NCI-H446 treated with DMSO at 0.1 percent for 48 hours (cell line): ENCODE measurements around the gene STX1B.
A peak's percentile ranks its signal among the peaks of the same experiment; 100 is the strongest.
"Not testable (repeated sequence)": the region's sequence is repeated elsewhere in the genome, so short reads cannot be mapped to it uniquely, and the experiment has no call there.

Experiments used
- DNase-seq: peaks from one replicate; lab custom pipeline; 2025; lab: John Stamatoyannopoulos, UW

STX1B gene

DNA sequence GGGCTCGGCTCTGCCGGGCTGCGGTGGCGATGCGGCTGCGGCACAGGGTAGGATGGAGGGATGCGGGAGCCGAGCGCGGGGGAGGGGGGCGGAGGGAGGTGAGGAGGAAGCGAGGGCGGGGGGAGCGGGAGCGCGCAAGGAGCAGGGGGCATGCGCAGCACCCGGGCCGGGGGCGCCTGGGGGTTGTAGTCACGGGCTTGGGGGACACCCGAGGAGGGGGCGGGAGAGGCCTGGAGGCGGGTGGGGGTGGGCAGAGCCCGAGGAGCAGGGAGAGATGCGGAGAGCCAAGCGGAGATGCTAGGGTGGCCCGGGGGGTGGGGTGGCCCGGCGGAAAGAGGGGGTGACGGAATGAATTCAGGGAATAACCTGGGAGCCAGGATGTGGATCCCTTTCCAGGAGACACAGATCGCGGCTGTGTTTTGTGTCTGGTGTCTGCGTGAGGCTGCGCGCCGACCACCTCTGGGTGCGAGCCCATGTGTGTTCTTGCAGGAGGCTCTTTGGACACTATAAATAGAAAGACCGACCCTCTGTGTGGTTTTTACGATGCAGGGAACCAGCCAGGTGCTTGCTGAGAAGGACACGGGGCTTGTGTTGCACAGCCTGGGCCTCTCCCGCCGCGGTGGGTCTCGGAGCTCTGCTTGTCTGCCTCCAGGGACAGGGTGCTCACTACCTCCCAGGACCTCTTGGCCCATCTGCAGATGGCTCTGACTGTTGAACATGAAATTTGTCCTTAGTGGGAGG is at the start of gene STX1B:
STX1B (minus strand) TSS at position 54 of the 741 bp plus-strand sequence. CDS start 242 bp downstream, outside the sequence.
- no peak for DNase-seq

DNA sequence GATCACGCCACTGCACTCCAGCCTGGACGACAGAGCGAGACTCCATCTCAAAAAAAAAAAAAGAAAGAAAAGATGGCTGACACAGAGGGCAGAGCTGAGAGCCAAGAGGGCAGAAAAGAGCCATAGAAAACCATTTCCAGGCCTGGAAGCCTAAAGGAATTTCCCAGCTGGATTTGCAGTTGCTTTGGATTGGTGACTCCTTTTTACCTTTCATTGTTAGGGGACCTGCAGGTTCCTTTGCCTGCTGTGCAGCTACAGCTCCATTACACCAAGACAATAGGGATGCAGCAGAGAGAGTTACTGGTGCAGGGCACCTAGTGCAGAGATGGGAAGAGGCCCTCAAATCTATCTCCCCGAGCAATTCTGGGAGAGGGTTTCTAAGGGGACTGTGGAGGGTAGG is 45.2 kb upstream of the STX1B start:
- DNase-seq: no peak

DNA sequence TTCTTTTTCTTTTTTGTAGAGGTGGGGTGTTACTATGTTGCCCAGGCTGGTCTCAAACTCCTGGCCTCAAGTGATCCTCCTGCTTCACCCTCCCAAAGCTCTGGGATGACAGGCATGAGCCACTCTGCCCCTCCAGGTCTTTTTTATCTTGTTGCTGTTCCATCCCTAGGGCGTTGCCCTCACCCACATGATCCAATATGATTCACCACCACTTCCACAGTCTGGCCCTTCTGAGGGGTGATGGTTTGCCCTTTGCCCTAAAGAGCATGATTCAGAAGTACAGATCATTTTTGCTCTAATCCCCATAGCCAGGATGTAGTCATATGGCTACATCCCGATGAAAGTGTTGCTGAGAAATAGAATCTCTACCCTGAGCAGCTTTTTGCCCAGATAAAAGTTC is 41.7 kb upstream of the STX1B start:
- no peak for DNase-seq

DNA sequence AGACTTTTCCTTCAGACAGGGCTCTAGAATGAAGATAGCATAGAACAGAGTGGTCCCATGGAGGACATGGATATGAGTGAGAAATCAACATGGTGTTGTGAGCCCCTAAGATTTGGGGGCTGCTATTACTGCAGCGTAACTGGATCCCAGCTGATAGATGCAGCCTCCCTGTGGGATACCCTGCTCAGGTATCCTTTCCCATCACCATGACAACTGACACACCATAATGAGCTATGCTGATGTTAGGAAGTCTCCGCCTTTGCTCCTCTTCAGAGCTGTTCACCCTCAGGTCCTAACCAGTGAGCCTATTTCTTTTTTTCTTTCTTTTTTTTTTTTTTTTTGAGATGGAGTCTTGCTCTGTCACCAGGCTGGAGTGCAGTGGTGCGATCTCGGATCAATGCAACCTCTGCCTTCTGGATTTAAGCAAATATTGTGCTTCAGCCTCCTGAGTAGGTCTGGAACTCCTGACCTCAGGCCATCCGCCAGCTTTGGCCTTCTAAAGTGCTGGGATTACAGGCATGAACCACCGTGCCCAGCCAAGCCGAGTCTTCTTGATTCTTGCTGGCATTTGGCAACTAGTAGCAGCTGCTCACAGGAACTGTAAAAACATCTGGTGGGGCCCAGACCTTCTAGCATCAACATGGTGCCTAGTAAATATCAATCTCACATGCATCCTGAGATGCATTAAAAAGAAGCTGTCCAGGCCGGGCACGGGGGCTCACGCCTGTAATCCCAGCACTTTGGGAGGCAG is 40.0 kb upstream of the STX1B start:
- DNase-seq: no peak

DNA sequence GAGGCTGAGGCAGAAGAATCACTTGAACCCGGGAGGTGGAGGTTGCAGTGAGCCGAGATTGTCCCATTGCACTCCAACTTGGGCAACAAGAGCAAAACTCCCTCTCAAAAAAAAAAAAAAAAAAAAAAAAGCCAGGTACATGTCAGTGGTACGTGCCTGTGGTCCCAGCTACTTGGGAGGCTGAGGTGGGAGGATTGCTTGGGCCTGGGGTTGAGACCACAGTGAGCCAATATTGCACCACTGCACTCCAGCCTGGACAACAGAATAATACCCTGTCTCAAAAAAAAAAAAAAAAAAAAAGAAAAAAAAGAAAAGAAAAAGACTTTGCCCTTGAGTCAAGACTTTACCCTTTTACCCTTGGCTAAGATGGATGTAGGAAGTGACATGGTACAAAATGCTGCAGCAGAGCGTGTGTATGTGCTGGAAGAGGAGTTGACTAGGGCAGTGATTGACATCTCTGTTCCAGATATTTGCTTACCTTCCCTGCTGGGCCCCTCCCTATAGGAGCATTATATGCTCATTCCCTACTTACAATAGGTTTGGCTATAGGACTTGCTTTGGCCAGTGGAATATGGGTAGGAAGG is 33.6 kb upstream of the STX1B start:
- DNase-seq: no peak

DNA sequence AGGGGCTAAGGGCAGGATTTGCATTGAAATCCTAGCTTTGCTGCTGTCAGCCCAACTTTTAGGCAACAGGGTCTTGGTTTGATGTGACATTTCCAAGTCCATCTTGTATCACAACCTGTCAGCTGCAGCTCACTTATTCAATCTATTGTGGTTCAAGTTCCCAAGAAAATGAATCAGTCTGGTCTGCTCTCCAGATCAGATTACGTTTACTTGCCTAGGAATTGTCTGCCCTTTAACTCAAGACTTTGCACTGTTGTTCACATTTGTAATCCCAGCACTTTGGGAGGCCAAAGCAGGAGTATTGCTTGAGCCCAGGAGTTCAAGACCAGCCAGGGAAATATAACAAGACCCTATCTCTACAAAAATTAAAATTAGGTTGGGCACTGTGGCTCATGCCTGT is 32.9 kb upstream of the STX1B start:
- DNase-seq: no peak

DNA sequence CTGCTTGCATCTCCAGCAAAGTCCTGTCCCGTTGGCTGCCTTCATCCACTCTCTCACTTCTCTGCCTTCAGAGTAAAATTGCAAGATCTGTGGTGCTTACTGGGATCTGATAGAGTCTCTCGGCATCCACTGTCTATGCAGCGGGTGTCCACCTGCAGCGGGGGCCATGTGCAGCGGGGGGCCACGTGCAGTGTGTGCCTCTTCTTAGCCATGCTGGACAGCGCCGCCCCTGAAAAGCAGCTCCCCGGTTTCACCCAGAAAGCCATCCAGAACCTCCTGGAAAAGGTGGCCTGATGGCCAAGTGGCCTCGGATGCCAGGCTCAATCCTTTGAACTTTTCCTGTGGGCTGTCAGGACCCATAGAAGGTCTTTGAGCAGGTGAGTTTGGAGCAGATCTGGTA is 32.4 kb upstream of the STX1B start:
- DNase-seq: no peak

DNA sequence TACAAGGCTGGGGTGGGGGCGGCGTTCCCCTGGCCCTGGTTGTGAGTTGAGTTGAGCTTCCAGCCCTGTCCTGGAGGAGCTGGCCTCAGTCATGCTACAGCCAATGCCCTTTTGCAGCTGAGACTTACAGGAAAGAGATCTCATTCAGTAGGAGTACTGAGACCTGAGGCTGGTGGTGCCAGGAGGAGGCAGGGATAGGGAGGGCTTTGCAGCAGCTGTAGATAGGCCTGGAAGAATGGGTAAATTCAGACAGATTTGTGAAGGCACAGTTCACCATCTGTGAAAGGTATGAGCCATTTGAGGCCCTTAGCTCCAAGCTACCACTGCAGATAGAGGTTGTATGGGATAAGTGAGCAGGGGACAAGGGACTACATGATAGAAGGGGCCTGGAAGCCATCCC is 28.6 kb upstream of the STX1B start:
- no peak for DNase-seq

DNA sequence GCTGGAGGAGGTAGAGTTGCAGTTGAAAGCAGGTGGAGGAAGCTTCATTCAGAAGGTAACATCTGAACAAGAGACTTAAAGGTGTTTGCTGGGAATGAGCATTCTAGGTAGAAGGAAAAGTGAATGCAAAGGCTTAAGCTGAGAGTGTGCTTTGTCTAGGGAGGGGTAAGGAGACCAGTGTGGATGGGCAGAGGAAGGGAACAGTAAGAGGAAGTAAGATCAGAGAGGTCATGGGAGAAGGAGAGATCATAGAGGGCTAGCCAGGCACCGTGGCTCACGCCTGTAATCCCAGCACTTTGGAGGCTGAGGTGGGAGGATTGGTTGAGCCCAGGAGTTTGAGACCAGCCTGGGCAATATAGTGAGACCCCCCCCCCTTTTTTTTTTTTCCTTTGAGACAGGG is 26.3 kb upstream of the STX1B start:
- no peak for DNase-seq

DNA sequence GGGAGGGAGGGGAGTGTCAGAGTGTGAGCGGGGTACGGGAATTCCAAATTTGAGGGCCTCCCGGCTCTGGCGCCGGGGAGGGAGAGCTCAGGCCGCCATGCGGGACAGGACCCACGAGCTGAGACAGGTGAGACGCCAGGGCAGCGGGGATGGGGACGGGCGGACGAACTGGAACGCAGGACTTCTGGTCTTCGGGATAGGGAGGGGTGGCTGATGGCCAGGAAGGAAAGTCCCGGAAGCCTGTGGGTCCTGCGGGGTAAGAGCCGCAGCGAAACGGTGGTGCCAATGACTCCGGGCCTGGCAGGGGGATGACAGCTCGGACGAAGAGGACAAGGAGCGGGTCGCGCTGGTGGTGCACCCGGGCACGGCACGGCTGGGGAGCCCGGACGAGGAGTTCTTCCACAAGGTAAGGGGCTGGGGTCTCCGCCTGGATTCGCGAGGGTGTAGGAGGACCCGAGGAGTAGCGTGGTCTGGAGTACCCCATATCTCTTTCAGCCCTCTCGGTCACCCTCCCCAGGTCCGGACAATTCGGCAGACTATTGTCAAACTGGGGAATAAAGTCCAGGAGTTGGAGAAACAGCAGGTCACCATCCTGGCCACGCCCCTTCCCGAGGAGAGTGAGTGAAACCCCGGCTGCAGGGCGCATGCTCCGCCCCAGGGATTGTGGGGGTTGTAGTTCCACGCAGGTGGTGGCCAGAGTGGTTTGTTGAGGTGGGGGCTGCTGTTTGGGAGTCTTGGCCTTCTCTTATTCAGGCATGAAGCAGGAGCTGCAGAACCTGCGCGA is 23.5 kb upstream of the STX1B start:
- peak; percentile 35 for DNase-seq

DNA sequence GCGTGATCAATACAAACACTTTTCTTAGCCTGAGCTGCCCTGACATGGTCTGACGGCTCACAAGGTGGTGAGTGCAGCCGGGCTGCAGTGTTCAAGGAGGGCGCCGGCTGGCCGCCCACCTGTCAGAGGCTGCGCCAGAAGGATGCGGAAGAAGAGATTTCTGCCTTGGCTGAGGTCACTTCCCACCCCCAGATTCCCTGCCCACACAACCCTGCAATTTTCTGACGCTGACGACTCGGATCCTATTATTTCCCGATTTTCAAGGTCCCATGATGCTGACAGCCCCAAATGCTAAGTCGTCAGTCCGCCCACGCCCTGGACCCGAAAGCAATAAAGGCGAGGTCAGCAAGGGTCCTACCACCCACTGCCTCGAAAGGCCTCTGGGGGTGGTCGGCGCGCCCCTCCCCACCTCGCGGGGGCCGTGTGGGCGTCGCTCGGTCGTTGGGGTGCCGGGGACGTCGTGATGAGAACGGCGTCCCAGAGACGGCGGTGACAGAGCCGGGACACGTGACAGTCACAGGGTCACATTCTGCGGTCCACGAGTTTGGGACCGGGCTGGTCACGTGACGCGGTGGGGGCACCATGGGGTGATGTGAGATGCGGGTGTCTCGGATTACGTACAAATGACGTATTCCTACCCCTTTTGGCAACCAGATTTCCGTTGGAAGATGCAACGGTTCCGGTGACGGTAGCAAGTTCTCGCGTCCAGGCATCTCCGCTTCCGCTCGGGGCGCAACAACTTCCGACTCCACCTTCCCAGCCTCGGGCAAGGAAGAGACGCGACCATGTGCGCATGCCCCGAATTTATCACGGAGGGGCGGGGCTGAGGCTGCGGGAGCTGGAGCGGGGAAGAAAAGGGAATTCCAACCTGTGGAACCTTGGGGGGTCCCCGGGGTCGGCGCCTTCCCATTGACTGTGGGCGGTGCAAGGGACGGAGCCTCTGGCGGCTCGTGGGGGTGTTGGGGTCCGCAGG is 22.6 kb upstream of the STX1B start, which contains the start of gene STX4:
STX4 (plus strand) TSS at position 823 of the 973 bp plus-strand sequence. CDS start 248 bp downstream, outside the sequence.
- peak; percentile 86 for DNase-seq

DNA sequence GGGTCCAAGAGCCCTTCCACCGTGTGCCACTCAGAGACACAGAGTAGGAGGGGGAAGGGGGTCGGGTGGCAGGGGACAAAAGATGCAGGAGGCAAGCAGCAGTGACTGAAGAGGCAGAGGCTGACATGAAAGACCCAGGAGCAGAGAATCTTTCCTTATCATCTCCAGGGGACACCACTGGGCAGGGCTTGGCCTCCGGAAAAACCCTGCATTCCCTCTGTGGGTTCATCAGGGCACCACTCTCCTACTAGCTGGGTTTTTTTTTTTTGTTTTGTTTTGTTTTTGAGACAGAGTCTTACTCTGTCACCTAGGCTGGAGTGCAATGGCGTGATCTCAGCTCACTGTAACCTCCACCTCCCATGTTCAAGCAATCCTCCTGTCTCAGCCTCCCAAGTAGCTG is 20.8 kb upstream of the STX1B start:
- DNase-seq: no peak

DNA sequence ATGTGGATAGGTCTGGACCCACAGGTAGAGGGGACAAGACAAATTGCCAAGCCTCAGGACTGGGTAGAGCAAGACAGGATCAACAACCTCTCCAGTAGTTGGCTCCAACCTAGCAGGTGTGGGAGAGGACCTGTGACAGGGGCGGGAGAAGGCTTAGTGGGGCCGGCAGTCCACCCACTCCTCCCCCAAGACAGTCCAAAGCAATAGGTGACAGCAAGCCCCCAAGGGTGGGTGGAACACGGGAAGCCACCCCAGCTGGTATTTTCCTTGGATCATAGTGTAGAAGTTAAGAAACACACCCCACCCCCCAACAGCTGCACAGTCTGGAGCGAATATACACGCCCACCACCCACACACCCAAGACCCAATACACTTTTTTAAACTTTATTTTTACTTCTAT is 18.8 kb upstream of the STX1B start:
- no peak for DNase-seq

DNA sequence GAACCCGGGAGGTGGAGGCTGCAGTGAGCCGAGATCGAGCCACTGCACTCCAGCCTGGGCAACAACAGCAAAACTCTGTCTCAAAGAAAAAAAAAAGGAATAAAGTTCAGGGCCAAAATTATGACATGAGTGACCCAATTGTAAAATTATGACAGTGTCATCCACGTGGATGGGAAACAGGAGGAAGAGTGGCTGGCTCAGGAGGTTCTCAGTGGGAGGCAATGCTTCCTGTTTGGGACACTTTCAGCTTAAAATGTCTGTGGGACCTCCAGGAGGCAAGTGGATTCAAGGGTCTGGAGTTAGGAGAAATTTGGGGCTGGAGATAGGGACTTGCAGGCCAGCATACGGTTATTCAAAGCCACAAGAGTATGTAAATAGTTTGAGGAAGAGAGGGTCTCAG is 14.9 kb upstream of the STX1B start:
- no peak for DNase-seq

DNA sequence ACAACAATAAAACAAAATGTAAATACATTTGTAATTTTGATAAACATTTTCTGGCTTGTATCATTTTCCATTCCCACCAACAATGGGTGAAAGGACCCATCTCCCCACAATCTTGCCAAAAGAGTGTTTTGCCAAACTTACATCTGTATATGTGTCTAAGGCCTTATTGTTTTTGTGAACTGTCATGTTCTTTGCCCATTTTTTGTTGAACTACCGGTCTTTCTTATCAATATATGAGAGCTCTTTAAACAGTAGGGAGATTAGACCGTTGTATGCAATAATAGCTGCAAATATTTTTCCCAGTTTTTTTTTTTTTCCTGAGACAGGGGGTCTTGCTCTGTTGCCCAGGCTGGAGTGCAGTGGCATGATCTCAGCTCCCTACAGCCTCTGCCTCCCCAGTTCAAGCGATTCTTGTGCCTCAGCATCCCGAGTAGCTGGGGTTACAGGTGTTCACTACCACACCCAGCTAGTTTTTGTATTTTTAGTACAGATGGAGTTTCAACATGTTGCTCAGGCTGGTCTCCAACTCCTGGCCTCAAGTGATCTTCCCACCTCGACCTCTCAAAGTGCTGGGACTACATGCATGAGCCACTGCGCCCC is 13.3 kb upstream of the STX1B start:
- no peak for DNase-seq

DNA sequence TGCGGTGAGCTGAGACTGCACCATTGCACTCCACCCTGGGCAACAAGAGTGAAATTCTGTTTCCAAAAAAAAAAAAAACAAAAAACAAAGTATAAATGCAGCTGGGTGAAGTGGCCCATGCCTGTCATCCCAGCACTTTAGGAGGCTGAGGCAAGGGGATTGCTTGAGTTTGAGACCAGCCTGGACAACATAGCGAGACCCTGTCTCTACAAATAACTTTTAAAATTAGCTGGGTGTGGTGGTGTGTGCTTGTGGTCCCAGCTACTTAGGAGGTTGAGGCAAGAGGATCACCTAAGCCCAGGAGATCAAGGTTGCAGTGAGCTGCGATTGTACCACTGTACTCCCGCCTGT is 12.8 kb upstream of the STX1B start:
- DNase-seq: no peak

DNA sequence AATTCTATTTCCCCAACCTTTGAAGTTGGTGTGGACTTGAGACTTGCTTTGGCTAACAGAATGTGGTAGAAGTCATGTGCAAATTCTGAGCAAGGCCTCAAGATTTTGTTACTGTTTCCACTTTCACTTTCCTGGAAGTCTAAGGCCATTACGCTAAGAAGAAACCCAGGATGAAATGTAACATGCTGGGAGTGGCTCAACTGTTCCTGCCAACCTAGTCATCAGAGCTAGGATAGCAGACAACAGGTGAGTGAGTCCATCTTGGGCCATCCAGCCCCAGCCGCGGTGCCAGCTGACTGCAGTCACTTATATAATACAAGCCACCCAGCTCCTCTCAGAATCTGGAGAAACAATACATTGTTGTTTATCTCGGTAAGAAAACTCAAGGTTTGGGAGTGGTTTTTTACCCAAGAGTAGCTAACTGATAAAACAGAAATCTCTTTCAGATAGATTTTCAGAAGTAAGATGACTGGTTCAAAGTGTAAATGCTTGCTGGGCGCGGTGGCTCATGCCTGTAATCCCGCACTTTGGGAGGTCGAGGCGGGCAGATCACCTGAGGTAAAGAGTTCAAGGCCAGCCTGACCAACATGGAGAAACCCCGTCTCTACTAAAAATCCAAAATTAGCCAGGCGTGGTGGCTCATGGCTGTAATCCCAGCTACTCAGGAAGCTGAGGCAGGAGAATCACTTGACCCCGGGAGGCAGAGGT is 12.3 kb upstream of the STX1B start:
- no peak for DNase-seq

DNA sequence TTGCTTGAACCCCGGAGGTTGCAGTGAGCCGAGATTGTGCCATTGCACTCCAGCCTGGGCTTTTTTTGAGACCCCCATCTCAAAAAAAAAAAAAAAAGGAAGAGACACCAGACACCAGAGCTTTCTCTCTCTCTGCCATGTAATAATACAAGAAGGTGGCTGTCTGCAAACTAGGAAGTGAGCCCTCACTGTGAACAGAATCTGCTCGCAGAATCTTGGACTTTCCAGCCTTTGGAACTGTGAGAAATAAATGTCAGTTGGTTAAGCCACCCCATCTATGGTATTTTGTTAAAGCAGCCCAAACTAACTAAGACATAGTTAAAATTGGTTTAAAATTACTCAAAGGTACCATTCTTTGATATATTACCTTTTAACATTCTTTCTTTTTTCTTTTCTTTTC is 10.1 kb upstream of the STX1B start:
- no peak for DNase-seq

DNA sequence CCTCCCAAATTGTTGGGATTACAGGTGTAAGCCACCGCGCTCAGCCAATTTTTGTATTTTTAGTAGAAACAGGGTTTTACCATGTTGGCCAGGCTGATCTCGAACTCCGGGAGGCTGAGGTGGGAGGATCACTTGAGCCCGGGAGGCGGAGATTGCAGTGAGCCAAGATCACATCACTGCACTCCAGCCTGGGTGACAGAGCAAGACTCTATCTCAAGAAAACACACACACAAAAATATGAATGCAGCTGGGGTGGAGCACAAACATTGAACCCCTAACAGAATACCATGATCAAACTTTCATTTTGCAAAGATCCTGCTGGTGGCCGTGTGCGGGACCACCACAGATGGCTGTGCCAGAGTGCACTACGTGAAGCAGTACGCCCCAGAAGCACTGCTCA is 7.3 kb upstream of the STX1B start:
- not testable (repeated sequence) for DNase-seq

DNA sequence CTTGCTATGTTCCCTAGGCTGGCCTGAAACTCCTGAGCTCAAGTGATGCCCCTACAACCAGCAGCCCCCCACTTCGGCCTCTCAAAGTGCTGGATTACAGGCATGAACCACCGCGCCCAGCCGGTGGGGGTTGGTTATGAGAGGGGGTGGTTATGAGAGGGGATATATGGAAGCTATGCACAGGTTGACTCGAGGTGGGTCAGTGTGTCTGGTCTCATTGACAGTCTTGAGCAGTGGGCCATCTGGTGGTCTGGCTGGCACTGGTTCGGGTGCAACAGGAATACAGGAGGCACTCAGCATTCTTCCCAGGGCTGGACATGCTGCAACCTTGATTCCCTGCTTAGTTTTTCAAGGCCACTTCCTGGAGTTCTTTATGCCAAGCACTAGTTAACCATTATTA is 5.6 kb upstream of the STX1B start:
- no peak for DNase-seq
